ENCODE measurements around the gene SPRR2F.

DNA sequence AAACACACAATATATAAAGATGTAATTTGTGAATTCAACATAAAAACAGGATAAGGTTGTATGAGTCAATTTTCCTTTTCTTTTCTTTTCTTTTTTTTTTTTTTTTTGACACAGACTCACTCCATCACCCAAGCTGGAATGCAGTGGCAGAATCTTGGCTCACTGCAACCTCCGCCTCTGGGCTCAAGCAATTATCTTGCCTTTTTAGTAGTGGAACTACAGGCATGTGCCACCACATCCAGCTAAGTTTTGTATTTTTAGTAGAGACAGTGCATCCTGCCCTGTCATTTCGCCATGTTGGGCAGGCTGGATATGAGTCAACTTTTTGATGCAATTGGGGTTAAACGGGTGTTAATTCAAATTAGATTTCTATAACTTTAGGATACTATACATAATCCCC, 31.6 kb downstream of the SPRR2F start:
- no peak for TF ChIP-seq ZNF335 (tag by site-specific recombination; conservative IDR thresholded peaks at IDR 0.05)
- no peak for TF ChIP-seq ZNF558 (tag by site-specific recombination; IDR thresholded peaks at IDR 0.05)
- TF ChIP-seq, protein P1, sequence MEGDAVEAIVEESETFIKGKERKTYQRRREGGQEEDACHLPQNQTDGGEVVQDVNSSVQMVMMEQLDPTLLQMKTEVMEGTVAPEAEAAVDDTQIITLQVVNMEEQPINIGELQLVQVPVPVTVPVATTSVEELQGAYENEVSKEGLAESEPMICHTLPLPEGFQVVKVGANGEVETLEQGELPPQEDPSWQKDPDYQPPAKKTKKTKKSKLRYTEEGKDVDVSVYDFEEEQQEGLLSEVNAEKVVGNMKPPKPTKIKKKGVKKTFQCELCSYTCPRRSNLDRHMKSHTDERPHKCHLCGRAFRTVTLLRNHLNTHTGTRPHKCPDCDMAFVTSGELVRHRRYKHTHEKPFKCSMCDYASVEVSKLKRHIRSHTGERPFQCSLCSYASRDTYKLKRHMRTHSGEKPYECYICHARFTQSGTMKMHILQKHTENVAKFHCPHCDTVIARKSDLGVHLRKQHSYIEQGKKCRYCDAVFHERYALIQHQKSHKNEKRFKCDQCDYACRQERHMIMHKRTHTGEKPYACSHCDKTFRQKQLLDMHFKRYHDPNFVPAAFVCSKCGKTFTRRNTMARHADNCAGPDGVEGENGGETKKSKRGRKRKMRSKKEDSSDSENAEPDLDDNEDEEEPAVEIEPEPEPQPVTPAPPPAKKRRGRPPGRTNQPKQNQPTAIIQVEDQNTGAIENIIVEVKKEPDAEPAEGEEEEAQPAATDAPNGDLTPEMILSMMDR (tag by site-specific recombination; IDR thresholded peaks at IDR 0.05), result no peak
- no peak for TF ChIP-seq HOXA7 (CRISPR knock-in tag; IDR thresholded peaks at IDR 0.05; ENCODE audit: borderline replicate concordance)
- TF ChIP-seq ZXDB (tag by site-specific recombination; IDR thresholded peaks at IDR 0.05), result no peak
- TF ChIP-seq ZNF48 (tag by site-specific recombination; IDR thresholded peaks at IDR 0.05), result no peak
- TF ChIP-seq, protein P2, sequence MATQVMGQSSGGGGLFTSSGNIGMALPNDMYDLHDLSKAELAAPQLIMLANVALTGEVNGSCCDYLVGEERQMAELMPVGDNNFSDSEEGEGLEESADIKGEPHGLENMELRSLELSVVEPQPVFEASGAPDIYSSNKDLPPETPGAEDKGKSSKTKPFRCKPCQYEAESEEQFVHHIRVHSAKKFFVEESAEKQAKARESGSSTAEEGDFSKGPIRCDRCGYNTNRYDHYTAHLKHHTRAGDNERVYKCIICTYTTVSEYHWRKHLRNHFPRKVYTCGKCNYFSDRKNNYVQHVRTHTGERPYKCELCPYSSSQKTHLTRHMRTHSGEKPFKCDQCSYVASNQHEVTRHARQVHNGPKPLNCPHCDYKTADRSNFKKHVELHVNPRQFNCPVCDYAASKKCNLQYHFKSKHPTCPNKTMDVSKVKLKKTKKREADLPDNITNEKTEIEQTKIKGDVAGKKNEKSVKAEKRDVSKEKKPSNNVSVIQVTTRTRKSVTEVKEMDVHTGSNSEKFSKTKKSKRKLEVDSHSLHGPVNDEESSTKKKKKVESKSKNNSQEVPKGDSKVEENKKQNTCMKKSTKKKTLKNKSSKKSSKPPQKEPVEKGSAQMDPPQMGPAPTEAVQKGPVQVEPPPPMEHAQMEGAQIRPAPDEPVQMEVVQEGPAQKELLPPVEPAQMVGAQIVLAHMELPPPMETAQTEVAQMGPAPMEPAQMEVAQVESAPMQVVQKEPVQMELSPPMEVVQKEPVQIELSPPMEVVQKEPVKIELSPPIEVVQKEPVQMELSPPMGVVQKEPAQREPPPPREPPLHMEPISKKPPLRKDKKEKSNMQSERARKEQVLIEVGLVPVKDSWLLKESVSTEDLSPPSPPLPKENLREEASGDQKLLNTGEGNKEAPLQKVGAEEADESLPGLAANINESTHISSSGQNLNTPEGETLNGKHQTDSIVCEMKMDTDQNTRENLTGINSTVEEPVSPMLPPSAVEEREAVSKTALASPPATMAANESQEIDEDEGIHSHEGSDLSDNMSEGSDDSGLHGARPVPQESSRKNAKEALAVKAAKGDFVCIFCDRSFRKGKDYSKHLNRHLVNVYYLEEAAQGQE (tag by site-specific recombination; IDR thresholded peaks at IDR 0.05), result no peak
- TF ChIP-seq KLF9 (tag by site-specific recombination; IDR thresholded peaks at IDR 0.05; ENCODE audit: low read depth), result no peak
- TF ChIP-seq YY1 (tag by site-specific recombination; IDR thresholded peaks at IDR 0.05), result no peak
- no peak for TF ChIP-seq ZNF16 (tag by site-specific recombination; IDR thresholded peaks at IDR 0.05; ENCODE audit: low read depth)
- TF ChIP-seq, protein P3, sequence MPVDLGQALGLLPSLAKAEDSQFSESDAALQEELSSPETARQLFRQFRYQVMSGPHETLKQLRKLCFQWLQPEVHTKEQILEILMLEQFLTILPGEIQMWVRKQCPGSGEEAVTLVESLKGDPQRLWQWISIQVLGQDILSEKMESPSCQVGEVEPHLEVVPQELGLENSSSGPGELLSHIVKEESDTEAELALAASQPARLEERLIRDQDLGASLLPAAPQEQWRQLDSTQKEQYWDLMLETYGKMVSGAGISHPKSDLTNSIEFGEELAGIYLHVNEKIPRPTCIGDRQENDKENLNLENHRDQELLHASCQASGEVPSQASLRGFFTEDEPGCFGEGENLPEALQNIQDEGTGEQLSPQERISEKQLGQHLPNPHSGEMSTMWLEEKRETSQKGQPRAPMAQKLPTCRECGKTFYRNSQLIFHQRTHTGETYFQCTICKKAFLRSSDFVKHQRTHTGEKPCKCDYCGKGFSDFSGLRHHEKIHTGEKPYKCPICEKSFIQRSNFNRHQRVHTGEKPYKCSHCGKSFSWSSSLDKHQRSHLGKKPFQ (tag by site-specific recombination; IDR thresholded peaks at IDR 0.05), result no peak
